NT2/D1 (cell line): ENCODE measurements around the gene TMED1.

ENCODE experiments used
- DNase-seq: peaks from one replicate; pipeline ENCODE4 v3.0.0-alpha.2; 2011; ENCODE audit warnings: low read depth, low spot score
- H3K27me3 ChIP-seq: 2 replicates; pipeline ENCODE4 v1.6.0; 2011; ENCODE audit warnings: mild to moderate bottlenecking; ENCODE audit not compliant: insufficient read length, insufficient read depth
- H3K36me3 ChIP-seq: 2 replicates; pipeline ENCODE4 v1.6.1; 2011; ENCODE audit warnings: mild to moderate bottlenecking, low read length, mixed read lengths; ENCODE audit not compliant: insufficient read depth, insufficient read length
- H3K4me1 ChIP-seq: 2 replicates; pipeline ENCODE4 v1.5.1; 2011; ENCODE audit not compliant: insufficient read depth, insufficient read length
- H3K4me3 ChIP-seq: 2 replicates; pipeline ENCODE4 v1.5.1; 2011; ENCODE audit warnings: low read depth; ENCODE audit not compliant: insufficient read length
- H3K9ac ChIP-seq: 2 replicates; pipeline ENCODE4 v1.6.0; 2011; ENCODE audit warnings: low read depth; ENCODE audit not compliant: insufficient read length
- H3K9me3 ChIP-seq: 2 replicates; pipeline ENCODE4 v1.5.1; 2011; ENCODE audit warnings: mild to moderate bottlenecking, low read length; ENCODE audit not compliant: insufficient read depth
- SUZ12 ChIP-seq: IDR thresholded peaks from 2 replicates; pipeline ENCODE4 v1.6.1; 2011; ENCODE audit not compliant: insufficient read length, insufficient read depth; ENCODE audit errors: extremely low read depth
- YY1 ChIP-seq: IDR thresholded peaks from 2 replicates; pipeline ENCODE4 v1.6.1; 2011; ENCODE audit not compliant: insufficient read length, insufficient read depth
- ZNF274 ChIP-seq: IDR thresholded peaks from 2 replicates; pipeline ENCODE4 v1.6.1; 2011; ENCODE audit warnings: mild to moderate bottlenecking, low read depth, low read length

Gene TMED1

GRCh38 chr19:10855879-10856522 lies 20.0 kb upstream of the TMED1 start:
- Histone ChIP-seq H3K36me3 (no peaks in the 10 kb centered on the region), H3K27me3 (no peaks in the 10 kb centered on the region), H3K9ac (no peak overlapping the region), H3K9me3 (no peaks in the 10 kb centered on the region), H3K4me1 (peaks cover 2% of the 10 kb centered on the region), H3K4me3 (no peak overlapping the region)
- no peak for DNase-seq
- TF ChIP-seq ZNF274 (no peak), YY1 (no peak), SUZ12 (no peak)

GRCh38 chr19:10854350-10855089 lies 18.5 kb upstream of the TMED1 start:
- no peak for DNase-seq
- Histone ChIP-seq H3K9me3 (no peaks in the 10 kb centered on the region), H3K9ac (no peak overlapping the region), H3K4me1 (no peaks in the 10 kb centered on the region), H3K27me3 (no peaks in the 10 kb centered on the region), H3K4me3 (no peak overlapping the region), H3K36me3 (no peaks in the 10 kb centered on the region)
- no peak for TF ChIP-seq YY1
- TF ChIP-seq SUZ12: no peak
- TF ChIP-seq ZNF274: no peak

DNA sequence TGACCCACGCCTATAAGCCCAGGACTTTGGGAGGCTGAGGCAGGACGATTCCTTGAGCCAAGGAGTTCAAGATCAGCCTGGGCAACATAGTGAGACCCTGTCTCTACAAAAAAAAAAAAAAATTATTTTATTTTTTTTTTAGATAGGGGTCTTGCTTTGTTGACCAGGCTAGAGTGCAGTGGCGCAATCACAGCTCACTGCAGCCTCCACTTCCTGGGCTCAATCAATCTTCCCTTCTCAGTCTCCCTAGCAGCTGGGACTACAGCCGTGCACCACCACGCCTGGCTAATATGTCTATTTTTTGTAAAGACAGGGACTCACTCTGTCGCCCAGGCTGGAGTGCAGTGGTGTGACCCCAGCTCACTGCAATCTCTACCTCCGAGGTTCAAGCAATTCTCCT lies 16.9 kb upstream of the TMED1 start:
- Histone ChIP-seq H3K36me3 (no peaks in the 10 kb centered on the region), H3K9ac (no peak overlapping the region), H3K4me3 (no peak overlapping the region), H3K4me1 (peaks cover 3% of the 10 kb centered on the region), H3K27me3 (no peaks in the 10 kb centered on the region), H3K9me3 (no peaks in the 10 kb centered on the region)
- TF ChIP-seq ZNF274: no peak
- no peak for TF ChIP-seq YY1
- no peak for TF ChIP-seq SUZ12
- no peak for DNase-seq

DNA sequence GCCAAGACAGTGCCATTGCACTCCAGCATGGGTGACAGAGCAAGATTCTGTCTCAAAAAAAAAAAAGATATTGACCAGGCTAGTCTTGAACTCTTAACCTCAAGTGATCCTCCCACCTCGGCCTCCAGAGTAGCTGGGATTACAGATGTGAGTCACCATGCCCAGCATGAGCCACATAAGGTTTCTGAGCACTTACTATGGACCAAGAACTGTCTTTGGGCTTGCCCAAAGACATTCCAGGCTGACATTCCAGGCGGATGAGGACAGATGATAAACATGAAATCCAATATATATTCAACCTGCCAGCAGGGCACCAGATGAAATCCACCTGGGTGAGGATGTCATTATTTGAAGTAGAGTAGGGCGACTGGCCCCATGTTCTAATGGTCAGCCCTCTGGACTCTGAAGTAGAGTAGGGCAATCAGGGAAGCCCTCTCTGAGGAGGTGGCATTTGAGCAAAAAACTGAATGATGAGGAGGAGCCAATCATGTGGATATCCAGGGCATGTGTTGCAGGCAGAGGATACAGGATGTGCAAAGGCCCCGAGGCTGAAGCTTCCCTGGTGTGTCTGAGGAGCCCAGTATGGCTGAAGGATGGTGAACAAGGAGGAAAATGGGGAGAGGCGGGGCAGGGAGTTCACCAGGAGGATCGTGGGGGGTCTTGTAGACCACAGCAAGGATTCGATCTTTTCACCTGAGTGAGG lies 16.2 kb upstream of the TMED1 start:
- no peak for TF ChIP-seq ZNF274
- no peak for TF ChIP-seq YY1
- TF ChIP-seq SUZ12: no peak
- Histone ChIP-seq H3K36me3 (no peaks in the 10 kb centered on the region), H3K4me1 (peaks cover 3% of the 10 kb centered on the region), H3K9ac (no peak overlapping the region), H3K4me3 (no peak overlapping the region), H3K9me3 (no peaks in the 10 kb centered on the region), H3K27me3 (no peaks in the 10 kb centered on the region)
- no peak for DNase-seq

GRCh38 chr19:10850631-10851030 lies 14.6 kb upstream of the TMED1 start:
- H3K4me3 ChIP-seq: no peak overlapping the region
- no peak for DNase-seq
- H3K9ac ChIP-seq: no peak overlapping the region
- no peaks in the 10 kb centered on the region for H3K36me3 ChIP-seq
- TF ChIP-seq ZNF274: no peak
- no peak for TF ChIP-seq YY1
- TF ChIP-seq SUZ12: no peak
- no peaks in the 10 kb centered on the region for H3K27me3 ChIP-seq
- H3K4me1 ChIP-seq: peaks cover 3% of the 10 kb centered on the region
- H3K9me3 ChIP-seq: peaks cover 9% of the 10 kb centered on the region; the same call in 1 of the 2 replicates

DNA sequence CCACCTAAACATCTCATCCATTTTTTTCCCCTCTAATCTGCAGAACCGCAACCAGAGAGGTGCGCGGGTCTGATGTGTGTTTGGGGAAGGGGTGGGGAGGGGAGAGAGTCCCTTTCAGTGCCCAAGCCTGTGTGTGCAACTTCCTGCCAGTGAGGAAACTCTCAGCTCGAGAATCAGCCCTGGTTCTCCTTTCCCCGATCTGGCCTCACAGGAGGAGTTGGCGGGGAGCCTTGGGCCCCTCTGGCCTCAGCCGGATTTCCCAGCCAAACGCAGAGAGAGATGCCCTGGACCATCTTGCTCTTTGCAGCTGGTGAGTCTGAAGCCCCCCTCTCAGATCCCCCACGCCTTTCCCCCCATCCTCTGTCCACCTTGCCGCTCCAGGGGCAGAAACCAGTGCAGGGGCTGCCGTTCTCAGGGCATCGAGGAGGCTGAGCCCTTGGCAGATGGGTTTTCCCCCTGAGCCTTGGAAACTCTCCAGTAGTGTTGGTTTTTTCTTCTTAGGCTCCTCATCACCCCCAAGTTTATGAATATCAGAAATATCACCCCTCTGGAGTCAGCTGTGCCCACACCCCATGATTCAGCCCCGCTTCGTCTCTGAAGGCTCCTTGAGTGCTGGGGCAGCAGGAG lies 12.3 kb upstream of the TMED1 start, which contains the start of gene C19orf38:
TSS of gene C19orf38 (plus strand) at position 186 of the 627 bp plus-strand sequence. CDS start at position 280, 94 bp downstream.
- peak within 1 kb of the TSS; percentile 39 for H3K9ac ChIP-seq
- DNase-seq: no peak
- TF ChIP-seq SUZ12 (no peak), ZNF274 (no peak), YY1 (no peak)
- peaks cover 9% of the 10 kb centered on the region; the same call in 1 of the 2 replicates for H3K9me3 ChIP-seq
- peaks cover 3% of the 10 kb centered on the region for H3K4me1 ChIP-seq
- H3K4me3 ChIP-seq: no peak within 1 kb of the TSS
- no peaks in the 10 kb centered on the region for H3K27me3 ChIP-seq
- no peaks in the 10 kb centered on the region for H3K36me3 ChIP-seq
